Muscle of leg (tissue), 16 donors: Measurements from ENCODE around the gene COCH. TPM values are rescaled to one million over a fixed set of nuclear protein-coding genes. Genes with fewer than 3 reads are reported as not detected.

Source experiments
- DNase-seq: peaks from one replicate; pipeline ENCODE4 v3.0.0; 2013
- H3K27ac ChIP-seq: one replicate; pipeline ENCODE4 v1.5.1; 2013; ENCODE audit warnings: mild to moderate bottlenecking, low read length, control low read depth
- H3K27me3 ChIP-seq: one replicate; pipeline ENCODE4 v1.6.1; 2013; ENCODE audit warnings: low read length; ENCODE audit not compliant: control insufficient read depth, insufficient read depth
- H3K36me3 ChIP-seq: one replicate; pipeline ENCODE4 v1.6.1; 2013; ENCODE audit warnings: low read length; ENCODE audit not compliant: control insufficient read depth, insufficient read depth
- H3K4me1 ChIP-seq: one replicate; pipeline ENCODE4 v1.6.1; 2013; ENCODE audit warnings: low read length; ENCODE audit not compliant: control insufficient read depth, insufficient read depth
- H3K4me3 ChIP-seq: one replicate; pipeline ENCODE4 v1.5.1; 2013; ENCODE audit warnings: low read length, control low read depth
- H3K9me3 ChIP-seq: replicated peaks from 2 replicates; pipeline ENCODE4 v1.6.1; 2013; ENCODE audit warnings: low read depth, low read length; ENCODE audit not compliant: control insufficient read depth
- WGBS: methylation state at CpG from one replicate; pipeline ENCODE4 v1.1.5; 2013; ENCODE audit warnings: missing lambda C conversion rate; ENCODE audit not compliant: insufficient coverage; 5-methylcytosine and 5-hydroxymethylcytosine counted together
- long read RNA-seq, 11 donors: transcript quantifications; one replicate each; lab custom pipeline, GENCODE V29; 2026
- polyA plus RNA-seq, 8 donors: library from polyadenylated mRNA; unstranded; fragments of 120-200 nt; gene quantifications; one replicate each; pipeline versions ENCODE4 v1.2.1 to v1.2.3, GENCODE V29; 2013; ENCODE audit warnings: inconsistent platforms in 1 of 8, low replicate concordance in 1 of 8; ENCODE audit not compliant: insufficient read length in 8 of 8, insufficient read depth in 1 of 8
- total RNA-seq: library from RNA; stranded (reverse); fragments of 120-200 nt; gene quantifications from one replicate; pipeline ENCODE4 v1.2.4, GENCODE V29; 2013

COCH gene
- total RNA-seq, result 6.3 TPM
- polyA plus RNA-seq, result 10 to 100 TPM in 1 of 8 donors, 1 to 10 TPM in 7; 3.9 to 13.6 (median 6.5) TPM
- long read RNA-seq, donor 1, partial matches to known transcripts, result 0 of 1 reads
- long read RNA-seq, donor 1, other reads (novel, unspliced or antisense), result 0 of 1 reads
- long read RNA-seq, donor 2, result 0 reads
- long read RNA-seq, donor 3, partial matches to known transcripts, result 0 of 1 reads
- long read RNA-seq, donor 3, other reads (novel, unspliced or antisense), result 0 of 1 reads
- long read RNA-seq, donor 4, result 0 reads
- long read RNA-seq, donor 5, partial matches to known transcripts, result 14 of 15 reads
- long read RNA-seq, donor 5, other reads (novel, unspliced or antisense), result 0 of 15 reads
- long read RNA-seq, donor 6, partial matches to known transcripts, result 5 of 11 reads
- long read RNA-seq, donor 6, other reads (novel, unspliced or antisense), result 6 of 11 reads
- long read RNA-seq, donor 7, partial matches to known transcripts, result 7 of 8 reads
- long read RNA-seq, donor 7, other reads (novel, unspliced or antisense), result 0 of 8 reads
- long read RNA-seq, donor 8, partial matches to known transcripts, result 0 of 2 reads
- long read RNA-seq, donor 8, other reads (novel, unspliced or antisense), result 0 of 2 reads
- long read RNA-seq, donor 9, partial matches to known transcripts, result 0 of 1 reads
- long read RNA-seq, donor 9, other reads (novel, unspliced or antisense), result 0 of 1 reads
- long read RNA-seq, donor 10, partial matches to known transcripts, result 13 of 19 reads
- long read RNA-seq, donor 10, other reads (novel, unspliced or antisense), result 6 of 19 reads
- long read RNA-seq, donor 11, partial matches to known transcripts, result 6 of 8 reads
- long read RNA-seq, donor 11, other reads (novel, unspliced or antisense), result 0 of 8 reads

- no peak within 1 kb of the TSS for H3K27ac ChIP-seq
- H3K27me3 ChIP-seq, result peaks cover 30% of the 10 kb centered on the region
- H3K9me3 ChIP-seq, result no peaks in the 10 kb centered on the region
- under 1% methylated on average over 99 of the region's 99 CpGs for WGBS
- peaks cover 16% of the 10 kb centered on the region for H3K4me1 ChIP-seq
- H3K4me3 ChIP-seq, result peak within 1 kb of the TSS; percentile 56
- peak; percentile 66 for DNase-seq
- H3K36me3 ChIP-seq, result no peaks in the 10 kb centered on the region
Observed at GRCh38 chr14:30874120-30874998, at the start of gene COCH. Gene COCH, plus strand, starts transcription at chr14:30874559. Its CDS starts 380 bp downstream, at chr14:30874939.

GRCh38 chr14:30826070-30826469 lies 48.3 kb upstream of the COCH start:
- whole genome bisulfite sequencing, result no CpG with 5 or more reads among the region's 1 CpG
- Histone ChIP-seq H3K4me3 (no peak overlapping the region), H3K4me1 (no peaks in the 10 kb centered on the region), H3K36me3 (no peaks in the 10 kb centered on the region), H3K27me3 (no peaks in the 10 kb centered on the region), H3K27ac (no peak overlapping the region), H3K9me3 (peaks cover 5% of the 10 kb centered on the region)
- DNase-seq, result no peak

GRCh38 chr14:30829853-30830252 lies 44.5 kb upstream of the COCH start:
- DNase-seq, result no peak
- no peaks in the 10 kb centered on the region for H3K4me1 ChIP-seq
- no peak overlapping the region for H3K4me3 ChIP-seq
- no peak overlapping the region for H3K27ac ChIP-seq
- H3K36me3 ChIP-seq, result no peaks in the 10 kb centered on the region
- WGBS, result no CpG with 5 or more reads among the region's 4 CpGs
- peaks cover 8% of the 10 kb centered on the region for H3K9me3 ChIP-seq
- H3K27me3 ChIP-seq, result no peaks in the 10 kb centered on the region

GRCh38 chr14:30834353-30834752 lies 40.0 kb upstream of the COCH start:
- no peak for DNase-seq
- Histone ChIP-seq H3K27me3 (no peaks in the 10 kb centered on the region), H3K9me3 (peaks cover 3% of the 10 kb centered on the region)

GRCh38 chr14:30838351-30838750 lies 36.0 kb upstream of the COCH start:
- H3K4me3 ChIP-seq, result no peak overlapping the region
- no peaks in the 10 kb centered on the region for H3K36me3 ChIP-seq
- no peak overlapping the region for H3K27ac ChIP-seq
- H3K27me3 ChIP-seq, result peaks cover 4% of the 10 kb centered on the region
- 80% methylated on average over 1 of the region's 2 CpGs for WGBS
- no peaks in the 10 kb centered on the region for H3K4me1 ChIP-seq
- peaks cover 3% of the 10 kb centered on the region for H3K9me3 ChIP-seq
- no peak for DNase-seq

More at GRCh38 chr14:30834353-30834752, 40.0 kb upstream of the COCH start:
- H3K4me3 ChIP-seq, result no peak overlapping the region
- no peaks in the 10 kb centered on the region for H3K4me1 ChIP-seq
- H3K36me3 ChIP-seq, result no peaks in the 10 kb centered on the region
- H3K27ac ChIP-seq, result no peak overlapping the region

GRCh38 chr14:30840086-30840779 lies 34.1 kb upstream of the COCH start:
- DNase-seq, result no peak
- Histone ChIP-seq H3K4me1 (no peaks in the 10 kb centered on the region), H3K27me3 (peaks cover 4% of the 10 kb centered on the region), H3K27ac (no peak overlapping the region), H3K9me3 (no peaks in the 10 kb centered on the region), H3K4me3 (no peak overlapping the region), H3K36me3 (no peaks in the 10 kb centered on the region)
- WGBS, result 90% methylated on average over 8 of the region's 10 CpGs

GRCh38 chr14:30842431-30842830 lies 31.9 kb upstream of the COCH start:
- no peak for DNase-seq
- Histone ChIP-seq H3K9me3 (no peaks in the 10 kb centered on the region), H3K4me3 (no peak overlapping the region), H3K27me3 (peaks cover 4% of the 10 kb centered on the region), H3K27ac (no peak overlapping the region), H3K4me1 (no peaks in the 10 kb centered on the region), H3K36me3 (no peaks in the 10 kb centered on the region)

GRCh38 chr14:30848449-30849240 lies 25.7 kb upstream of the COCH start:
- H3K4me1 ChIP-seq, result no peaks in the 10 kb centered on the region
- H3K9me3 ChIP-seq, result no peaks in the 10 kb centered on the region
- H3K27me3 ChIP-seq, result peaks cover 2% of the 10 kb centered on the region
- H3K4me3 ChIP-seq, result no peak overlapping the region
- no peaks in the 10 kb centered on the region for H3K36me3 ChIP-seq
- WGBS, result 100% methylated on average over 1 of the region's 4 CpGs
- no peak overlapping the region for H3K27ac ChIP-seq
- DNase-seq, result no peak

- H3K4me1 ChIP-seq, result no peaks in the 10 kb centered on the region
- no peaks in the 10 kb centered on the region for H3K9me3 ChIP-seq
- WGBS, result no CpG with 5 or more reads among the region's 1 CpG
- H3K36me3 ChIP-seq, result no peaks in the 10 kb centered on the region
- no peak overlapping the region for H3K4me3 ChIP-seq
- H3K27me3 ChIP-seq, result peaks cover 2% of the 10 kb centered on the region
- no peak for DNase-seq
- no peak overlapping the region for H3K27ac ChIP-seq
Observed at GRCh38 chr14:30849354-30849753, 25.0 kb upstream of the COCH start.
